HEK293T (cell line): Measurements from ENCODE around the gene S100A11.

Source experiments
- ARNT ChIP-seq: fragments of 450-650 bp; IDR thresholded peaks from 2 replicates; pipeline ENCODE4 v1.6.1; 2017; ENCODE audit warnings: mild to moderate bottlenecking
- BHLHE40 ChIP-seq: fragments of 450-650 bp; IDR thresholded peaks from 2 replicates; pipeline ENCODE4 v1.6.1; 2016; ENCODE audit warnings: mild to moderate bottlenecking, moderate library complexity, borderline replicate concordance
- CTBP1 ChIP-seq: fragments of 450-650 bp; IDR thresholded peaks from 2 replicates; pipeline ENCODE4 v1.6.1; 2016; ENCODE audit warnings: borderline replicate concordance
- ELF4 ChIP-seq: fragments of 450-650 bp; IDR thresholded peaks from 2 replicates; pipeline ENCODE4 v1.6.1; 2017; ENCODE audit warnings: antibody characterized with exemption
- FOXK2 ChIP-seq: fragments of 450-650 bp; IDR thresholded peaks from 2 replicates; pipeline ENCODE4 v1.6.1; 2016; ENCODE audit warnings: mild to moderate bottlenecking
- FOXM1 ChIP-seq: fragments of 450-650 bp; IDR thresholded peaks from 2 replicates; pipeline ENCODE4 v1.6.1; 2017; ENCODE audit warnings: mild to moderate bottlenecking, borderline replicate concordance
- HDGF ChIP-seq: fragments of 450-650 bp; IDR thresholded peaks from 2 replicates; pipeline ENCODE4 v1.6.1; 2017; ENCODE audit warnings: antibody characterized with exemption, borderline replicate concordance
- L3MBTL2 ChIP-seq: fragments of 450-650 bp; conservative IDR thresholded peaks from 2 replicates; pipeline ENCODE4 v1.6.1; 2016; ENCODE audit warnings: mild to moderate bottlenecking
- LEF1 ChIP-seq: fragments of 450-650 bp; IDR thresholded peaks from 2 replicates; pipeline ENCODE4 v1.6.1; 2017; ENCODE audit warnings: mild to moderate bottlenecking, borderline replicate concordance
- NFRKB ChIP-seq: fragments of 450-650 bp; IDR thresholded peaks from 2 replicates; pipeline ENCODE4 v1.6.1; 2016; ENCODE audit warnings: mild to moderate bottlenecking, moderate library complexity
- SP1 ChIP-seq: fragments of 450-650 bp; IDR thresholded peaks from 2 replicates; pipeline ENCODE4 v1.6.1; 2017
- SUZ12 ChIP-seq: fragments of 450-650 bp; IDR thresholded peaks from 2 replicates; pipeline ENCODE4 v1.6.1; 2016; ENCODE audit warnings: mild to moderate bottlenecking
- TARDBP ChIP-seq: fragments of 450-650 bp; IDR thresholded peaks from 2 replicates; pipeline ENCODE4 v1.6.1; 2016
- TF ChIP-seq, protein P1 (sequence below): fragments of 450-650 bp; IDR thresholded peaks from 2 replicates; pipeline ENCODE4 v1.6.1; 2016

GRCh38 chr1:152021569-152021968 lies 15.2 kb downstream of the S100A11 start:
- TF ChIP-seq SUZ12 = no peak
- no peak for TF ChIP-seq BHLHE40
- TF ChIP-seq, protein P1, sequence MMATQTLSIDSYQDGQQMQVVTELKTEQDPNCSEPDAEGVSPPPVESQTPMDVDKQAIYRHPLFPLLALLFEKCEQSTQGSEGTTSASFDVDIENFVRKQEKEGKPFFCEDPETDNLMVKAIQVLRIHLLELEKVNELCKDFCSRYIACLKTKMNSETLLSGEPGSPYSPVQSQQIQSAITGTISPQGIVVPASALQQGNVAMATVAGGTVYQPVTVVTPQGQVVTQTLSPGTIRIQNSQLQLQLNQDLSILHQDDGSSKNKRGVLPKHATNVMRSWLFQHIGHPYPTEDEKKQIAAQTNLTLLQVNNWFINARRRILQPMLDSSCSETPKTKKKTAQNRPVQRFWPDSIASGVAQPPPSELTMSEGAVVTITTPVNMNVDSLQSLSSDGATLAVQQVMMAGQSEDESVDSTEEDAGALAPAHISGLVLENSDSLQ = 0 out of 2 replicates have a peak, but pooled peaks have one; percentile 8
- TF ChIP-seq CTBP1 = no peak
- no peak for TF ChIP-seq FOXM1
- no peak for TF ChIP-seq HDGF
- no peak for TF ChIP-seq LEF1
- no peak for TF ChIP-seq FOXK2
- TF ChIP-seq ELF4 = no peak
- no peak for TF ChIP-seq L3MBTL2
- no peak for TF ChIP-seq SP1
- TF ChIP-seq NFRKB = no peak
- no peak for TF ChIP-seq ARNT
- no peak for TF ChIP-seq TARDBP
